HUDEP-2 (cell line): ENCODE results near the gene SLC22A15.

Source experiments
- DNase-seq, 76 experiments: peaks; one replicate each; lab custom pipeline; 2025; ENCODE audit not compliant: unreplicated experiment in 76 of 76; lab: John Stamatoyannopoulos, UW

The SLC22A15 gene

DNA sequence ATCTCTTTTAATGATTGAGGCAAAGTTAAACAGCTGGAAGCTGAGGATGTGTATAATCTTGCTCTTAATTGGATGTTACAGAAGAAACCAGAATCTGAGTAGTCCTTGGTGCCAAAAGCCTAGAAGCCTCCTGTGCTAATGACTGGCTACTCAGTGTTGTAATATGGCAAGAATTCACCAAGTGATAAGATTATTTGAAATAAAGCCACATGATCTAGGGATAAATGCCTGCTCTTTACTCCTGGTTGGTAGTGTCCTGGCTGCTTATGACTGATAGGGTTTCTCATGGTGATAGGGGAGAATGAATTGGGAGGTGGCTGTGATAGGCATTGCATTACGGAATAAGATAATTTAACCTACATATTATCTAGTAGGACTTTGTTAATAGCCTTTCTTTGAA lies 121.3 kb downstream of the SLC22A15 start:
- peak in 8 of 76 experiments; percentile 2 to 25 (median 14) for DNase-seq

DNA sequence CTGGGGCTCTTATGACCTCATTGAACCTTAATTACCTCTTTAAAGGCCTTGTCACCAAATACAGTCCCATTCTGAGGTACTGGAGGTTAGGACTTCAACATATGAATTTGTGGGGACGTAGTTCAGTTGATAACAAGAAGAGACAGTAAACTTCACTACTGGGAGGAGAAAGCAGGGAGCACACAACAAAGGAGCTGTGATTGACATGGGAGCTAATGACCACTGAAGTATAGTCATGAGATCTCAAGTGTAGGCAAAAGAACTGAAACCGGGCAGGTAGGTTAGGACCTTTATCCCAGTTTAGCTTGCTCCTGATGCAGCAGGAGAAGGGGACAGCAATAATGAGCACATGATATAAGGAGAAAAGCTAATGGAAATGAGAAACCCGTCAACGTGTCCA lies 123.1 kb downstream of the SLC22A15 start:
- DNase-seq: no peak

DNA sequence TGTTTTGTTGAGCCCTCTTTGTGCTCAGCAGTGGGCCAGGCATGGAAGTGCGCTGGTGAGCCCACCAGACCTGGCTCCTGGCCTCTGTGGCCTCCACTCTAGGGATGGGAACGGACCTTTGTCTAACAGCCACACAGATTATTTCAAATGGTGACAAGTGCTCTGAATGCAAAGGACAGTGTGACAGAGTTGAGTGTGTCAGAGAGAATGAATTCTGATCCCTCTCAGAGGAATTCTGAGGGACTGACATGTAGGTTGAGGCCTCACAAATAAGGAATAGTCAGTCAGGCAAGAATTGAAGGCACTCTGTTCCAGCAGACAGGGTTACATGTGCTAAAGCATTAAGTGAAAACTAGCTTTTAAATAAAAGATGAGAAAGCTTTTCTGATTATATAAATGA lies 123.6 kb downstream of the SLC22A15 start:
- DNase-seq: no peak

DNA sequence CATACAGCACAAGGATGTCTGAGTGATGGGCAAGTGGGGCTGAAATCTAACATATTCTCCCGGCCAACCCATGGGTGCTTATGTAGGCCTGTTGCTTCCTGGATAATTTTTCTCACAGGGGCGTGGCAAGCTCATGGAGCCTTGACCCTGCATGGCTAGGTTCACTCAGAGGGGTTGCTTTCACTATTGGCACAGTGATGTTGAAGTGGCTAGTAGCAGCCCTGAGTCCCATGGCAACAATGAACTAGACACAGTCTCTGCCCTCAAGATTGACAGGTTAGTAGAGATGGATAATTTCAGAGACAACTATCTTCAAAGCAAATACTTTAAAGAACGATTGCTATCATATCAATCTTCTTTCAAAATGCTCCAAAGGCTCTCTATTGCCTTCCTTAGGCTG lies 128.4 kb downstream of the SLC22A15 start:
- DNase-seq: no peak

DNA sequence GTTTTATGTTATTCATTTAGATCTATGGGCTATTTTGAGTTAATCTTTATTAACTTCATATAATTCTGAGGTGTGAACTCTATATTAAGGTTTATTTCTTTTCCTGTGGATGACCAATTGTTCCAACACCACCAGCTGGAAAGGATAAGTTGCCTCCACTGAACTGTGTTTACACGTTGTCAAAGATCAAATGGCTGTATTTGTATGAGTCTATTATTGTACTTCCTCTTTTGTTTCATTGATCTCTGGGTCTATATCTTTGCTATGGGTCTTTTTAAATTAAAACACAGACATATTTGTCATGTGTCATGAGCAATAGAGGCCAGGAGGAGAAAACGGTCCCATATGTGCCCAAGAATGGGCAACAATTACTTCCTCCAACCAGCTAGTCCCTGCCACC lies 129.7 kb downstream of the SLC22A15 start:
- no peak for DNase-seq

DNA sequence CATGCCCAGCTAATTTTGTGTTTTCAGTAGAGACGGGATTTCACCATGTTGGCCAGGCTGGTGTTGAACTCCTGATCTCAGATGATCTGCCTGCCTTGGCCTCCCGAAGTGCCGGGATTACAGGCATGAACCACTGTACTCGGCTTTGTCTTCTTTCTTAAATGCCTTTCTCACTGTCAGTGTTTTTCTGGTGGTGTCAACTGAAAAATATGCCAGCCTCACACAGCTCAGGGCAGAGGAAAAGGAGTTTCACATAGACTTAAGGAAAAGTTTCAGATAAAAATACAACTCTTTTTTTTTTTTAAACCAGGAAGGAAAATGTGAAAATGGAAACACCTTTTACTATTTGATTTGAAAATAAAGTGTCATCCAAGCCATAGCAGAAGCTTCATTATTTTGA lies 130.3 kb downstream of the SLC22A15 start:
- DNase-seq: no peak

DNA sequence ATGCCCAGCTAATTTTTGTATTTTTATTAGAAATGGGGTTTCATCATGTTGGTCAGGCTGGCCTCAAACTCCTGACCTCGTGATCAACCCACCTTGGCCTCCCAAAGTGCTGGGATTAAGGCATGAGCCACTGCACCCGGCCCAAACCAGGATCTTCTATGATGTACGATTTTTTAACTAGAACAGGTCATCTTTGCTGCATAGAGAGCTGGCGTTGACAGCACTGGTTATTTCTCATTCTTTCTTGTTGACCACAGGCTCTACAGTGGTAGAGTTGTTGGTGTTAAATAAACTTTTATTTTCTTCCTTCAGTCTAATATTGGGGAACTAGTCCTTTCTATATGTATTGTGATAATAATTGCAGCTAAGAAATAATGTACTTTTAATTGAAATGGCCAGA lies 131.1 kb downstream of the SLC22A15 start:
- no peak for DNase-seq

DNA sequence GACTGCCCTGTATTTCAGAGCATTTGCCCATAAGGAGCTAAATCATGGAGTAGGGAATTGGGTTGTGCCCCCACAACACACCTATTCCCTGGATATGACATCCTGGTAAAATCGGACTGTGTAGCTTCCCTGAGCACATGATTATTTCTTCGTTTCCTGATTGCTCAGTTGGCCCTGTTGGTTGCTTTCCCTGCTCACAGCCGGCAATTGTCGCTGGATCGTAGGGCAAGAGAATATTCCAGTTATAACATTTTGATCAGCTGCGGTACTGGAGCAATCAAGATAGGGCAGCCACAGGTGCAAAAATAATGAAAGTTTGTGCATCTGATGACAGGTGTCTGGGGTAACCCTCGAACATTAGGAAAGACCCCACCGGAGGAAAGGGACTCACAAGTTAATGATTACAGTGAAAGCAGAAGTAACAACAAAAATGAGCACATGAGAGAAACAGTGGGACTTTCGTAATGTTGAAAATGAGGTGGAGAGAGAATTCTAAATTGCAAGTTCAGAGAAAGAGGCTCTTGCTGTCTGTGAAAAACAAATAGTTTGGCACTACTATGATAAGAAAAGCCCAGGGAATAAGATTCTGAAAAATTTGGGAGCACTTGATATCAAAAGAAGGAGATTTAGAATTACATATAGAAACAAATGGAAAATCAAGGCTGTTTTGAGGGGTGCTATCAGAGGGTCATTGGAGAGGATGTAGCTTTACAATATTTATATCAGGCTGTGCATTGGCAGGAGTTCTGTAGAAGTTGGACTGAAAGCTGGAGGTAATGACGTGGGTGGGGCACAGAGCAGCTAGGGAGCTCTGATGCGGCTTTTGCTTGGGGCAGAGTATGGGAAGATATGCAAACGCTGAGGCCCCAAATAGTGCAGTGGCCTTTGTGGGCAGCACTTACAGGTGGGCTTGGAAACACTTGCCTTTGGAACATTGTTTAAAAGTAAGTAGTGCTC lies 134.5 kb downstream of the SLC22A15 start, which contains the start of gene MAB21L3:
Gene MAB21L3, plus strand, starts transcription at position 833 of the 957 bp plus-strand sequence. CDS start 1,217 bp downstream, outside the sequence.
- DNase-seq: no peak

DNA sequence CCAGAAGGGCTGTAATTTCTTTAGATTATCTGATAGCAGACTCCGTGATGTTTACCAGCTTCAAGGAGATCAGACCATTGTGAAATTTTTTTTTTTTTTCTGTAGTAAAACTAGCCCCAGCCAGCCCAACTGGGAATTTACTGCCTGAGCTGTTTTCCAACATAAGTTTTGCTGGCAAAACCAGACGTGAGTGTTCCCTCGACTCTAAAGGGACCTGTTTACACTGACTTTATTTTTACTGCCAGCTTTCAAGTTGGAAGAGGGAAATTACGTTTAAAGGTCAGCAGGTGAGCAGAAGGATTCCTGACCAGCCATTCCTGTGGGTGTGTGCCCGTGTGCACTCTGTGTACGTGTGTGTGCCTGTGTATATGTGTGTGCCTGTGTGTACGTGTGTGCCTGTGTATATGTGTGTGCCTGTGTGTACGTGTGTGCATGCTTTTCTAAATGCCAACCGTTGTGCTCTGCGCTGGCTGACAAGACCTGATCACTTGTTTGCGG lies 135.3 kb downstream of the SLC22A15 start:
- no peak for DNase-seq

DNA sequence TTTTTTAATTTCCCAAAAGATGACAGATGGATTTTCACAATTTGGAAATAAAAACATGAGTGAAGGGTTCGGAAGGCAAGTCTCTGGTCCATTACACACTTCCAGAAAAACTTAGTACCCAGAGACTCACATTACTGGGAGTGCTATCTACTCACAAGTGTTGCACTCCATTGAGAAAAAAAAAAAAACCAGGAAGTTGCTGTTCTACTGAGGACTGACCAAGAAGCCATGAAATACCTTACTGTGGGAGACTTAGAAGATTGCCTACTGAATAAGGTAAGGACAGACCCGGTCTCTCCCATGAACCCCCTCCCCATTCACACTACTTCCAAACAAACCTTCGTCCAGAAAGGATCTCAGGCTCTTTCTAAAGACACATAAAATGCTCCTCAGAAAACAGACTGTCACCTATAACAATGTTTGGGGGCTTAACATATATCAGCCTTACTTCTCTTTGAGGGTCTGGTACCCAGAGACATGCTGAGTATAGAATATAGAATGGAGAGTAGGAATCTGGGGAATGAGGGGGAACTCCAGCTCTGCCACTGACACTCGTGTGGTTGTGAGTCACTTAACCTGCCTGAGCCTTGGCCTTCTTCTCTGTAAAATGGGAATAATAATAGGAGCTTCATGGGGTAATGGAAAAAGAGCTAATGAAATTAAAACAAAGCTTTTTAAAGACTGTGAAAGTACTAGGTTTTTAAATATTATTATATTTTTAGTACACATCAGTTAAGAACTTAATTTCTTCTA lies 136.3 kb downstream of the SLC22A15 start:
- DNase-seq: no peak

DNA sequence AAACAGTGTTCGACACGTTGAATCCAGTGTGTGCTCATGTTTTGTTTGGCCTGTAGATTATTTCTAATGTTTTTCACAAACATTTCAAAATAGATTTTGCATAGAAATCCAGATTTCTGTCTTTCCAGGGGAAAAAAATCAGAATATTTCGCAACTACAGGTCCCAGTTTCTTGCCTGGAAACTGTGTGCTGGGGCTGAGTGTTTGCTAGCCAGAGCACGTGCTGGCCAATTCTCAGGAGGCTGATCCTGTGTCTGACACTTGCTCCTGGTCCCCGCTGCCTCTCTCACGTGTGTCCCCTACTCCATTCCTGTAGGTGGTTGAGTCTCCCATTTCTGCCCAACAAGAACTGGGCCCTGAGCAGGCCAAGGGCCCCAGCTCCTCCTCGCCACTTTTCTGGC lies 137.3 kb downstream of the SLC22A15 start:
- DNase-seq: no peak

DNA sequence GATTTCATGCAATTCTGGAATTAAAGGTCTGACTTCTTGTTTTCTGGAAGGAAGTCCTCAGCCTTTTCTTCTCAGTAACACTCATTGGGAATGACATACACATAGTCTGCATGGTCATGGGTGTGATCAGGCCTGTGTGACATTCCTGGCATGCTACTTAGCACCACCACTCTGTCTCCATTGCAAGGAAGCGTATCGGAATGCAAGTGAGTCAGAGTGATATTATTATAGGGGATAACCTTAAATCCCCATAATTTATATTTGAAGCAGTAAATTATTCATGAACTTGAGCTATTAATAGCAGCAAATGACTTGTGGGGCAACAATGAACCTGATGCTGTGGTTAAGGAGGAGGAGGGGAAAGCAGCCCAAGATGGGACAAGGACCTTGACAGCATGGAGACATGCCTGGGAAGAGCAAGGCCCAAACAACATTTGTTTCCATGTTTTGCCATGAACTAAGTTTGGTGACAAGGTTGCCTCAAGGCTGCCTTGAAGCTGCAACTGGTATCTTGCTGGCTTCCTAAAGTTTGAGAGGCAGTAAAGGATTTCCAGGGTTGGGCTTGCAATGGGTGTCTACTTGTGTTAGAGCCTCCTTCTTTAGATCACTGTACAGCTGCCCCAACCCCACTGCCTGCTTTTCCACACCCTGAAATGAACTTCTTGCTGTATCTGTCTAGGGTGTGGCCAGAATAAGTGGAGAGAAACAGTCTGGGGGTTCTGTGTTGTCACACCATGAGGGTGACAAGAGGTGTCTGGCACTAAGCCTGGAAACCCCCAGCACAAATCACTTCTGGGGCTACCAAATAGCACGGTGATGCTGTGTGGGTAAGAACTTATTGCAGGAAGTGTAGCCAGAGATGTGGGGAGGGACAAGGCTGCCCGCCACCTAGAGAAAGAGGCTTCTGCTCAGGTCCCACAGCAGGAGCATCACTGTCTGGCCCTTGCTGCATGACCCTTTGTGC lies 139.4 kb downstream of the SLC22A15 start:
- no peak for DNase-seq

DNA sequence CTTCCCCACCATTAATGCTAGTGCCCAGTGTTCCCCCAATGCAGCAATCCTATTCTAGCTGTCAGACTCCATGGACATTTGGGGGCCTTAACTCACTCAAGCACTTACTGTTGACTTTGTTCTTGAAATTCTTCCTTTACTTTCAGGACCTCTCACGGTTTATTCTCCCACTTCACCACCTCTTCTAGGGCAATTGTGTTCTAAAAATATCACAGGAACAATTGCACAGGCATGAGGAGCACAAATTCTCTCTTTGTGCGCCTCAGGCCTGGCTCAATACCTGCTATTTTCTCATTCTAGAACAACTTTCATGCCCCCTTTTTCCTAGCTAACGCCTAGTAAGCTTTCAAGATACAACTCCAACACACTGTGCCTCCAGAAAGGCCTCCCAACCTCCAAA lies 142.2 kb downstream of the SLC22A15 start:
- DNase-seq: no peak
